Stimulated activated memory B cell treated with anti-CD40 and anti-IgM and Interleukin-4, amounts not matched to agents 10 μg/mL and 1 μg/mL and 100 μg/mL, for 72 hours (primary cell): Measurements from ENCODE around the gene CCDC88C.

ENCODE experiments used
- ATAC-seq: fragments of 150-1000 bp; cut with Tn5 transposase; 2 replicates; pipeline ENCODE4 v1.10.0; 2021
- H3K27ac Mint-ChIP-seq: one replicate; pipeline ENCODE4 v1.8.0; 2022; ENCODE audit warnings: mild to moderate bottlenecking, mixed read lengths
- H3K27me3 Mint-ChIP-seq: one replicate; pipeline ENCODE4 v1.8.0; 2022; ENCODE audit warnings: mixed read lengths
- H3K36me3 Mint-ChIP-seq: one replicate; pipeline ENCODE4 v1.8.0; 2022; ENCODE audit warnings: mixed read lengths
- H3K4me1 Mint-ChIP-seq: one replicate; pipeline ENCODE4 v1.8.0; 2022; ENCODE audit warnings: mixed read lengths
- H3K4me3 Mint-ChIP-seq: one replicate; pipeline ENCODE4 v1.8.0; 2022; ENCODE audit warnings: mild to moderate bottlenecking, moderate library complexity, mixed read lengths
- H3K9me3 Mint-ChIP-seq: one replicate; pipeline ENCODE4 v1.8.0; 2022; ENCODE audit warnings: mixed read lengths

CCDC88C gene

GRCh38 chr14:91381801-91382670 lies 35.6 kb downstream of the CCDC88C start:
- no peak overlapping the region for H3K4me3 Mint-ChIP-seq
- H3K27ac Mint-ChIP-seq: peak overlapping the region; percentile 64
- H3K27me3 Mint-ChIP-seq: no peaks in the 10 kb centered on the region
- no peak for ATAC-seq
- H3K36me3 Mint-ChIP-seq: peaks cover 29% of the 10 kb centered on the region
- H3K9me3 Mint-ChIP-seq: no peaks in the 10 kb centered on the region
- H3K4me1 Mint-ChIP-seq: peaks cover 83% of the 10 kb centered on the region

GRCh38 chr14:91380610-91381371 lies 36.8 kb downstream of the CCDC88C start:
- Mint-ChIP-seq H3K27ac (peak overlapping the region; percentile 64), H3K4me3 (peak overlapping the region; percentile 53), H3K36me3 (peaks cover 29% of the 10 kb centered on the region), H3K9me3 (no peaks in the 10 kb centered on the region), H3K4me1 (peaks cover 96% of the 10 kb centered on the region), H3K27me3 (no peaks in the 10 kb centered on the region)
- peak; percentile 61 for ATAC-seq

GRCh38 chr14:91380123-91380522 lies 37.5 kb downstream of the CCDC88C start:
- Mint-ChIP-seq H3K4me3 (no peak overlapping the region), H3K27me3 (no peaks in the 10 kb centered on the region), H3K4me1 (peaks cover 100% of the 10 kb centered on the region), H3K27ac (peak overlapping the region; percentile 64), H3K9me3 (no peaks in the 10 kb centered on the region), H3K36me3 (peaks cover 30% of the 10 kb centered on the region)
- no peak for ATAC-seq

- H3K4me3 Mint-ChIP-seq: no peak overlapping the region
- H3K36me3 Mint-ChIP-seq: peaks cover 33% of the 10 kb centered on the region
These were observed 38.1 kb downstream of the CCDC88C start for GRCh38 chr14:91379579-91379932.

GRCh38 chr14:91378930-91379578 lies 38.6 kb downstream of the CCDC88C start:
- Mint-ChIP-seq H3K27ac (peak overlapping the region; percentile 94), H3K36me3 (peaks cover 33% of the 10 kb centered on the region), H3K4me3 (no peak overlapping the region), H3K27me3 (no peaks in the 10 kb centered on the region), H3K9me3 (no peaks in the 10 kb centered on the region), H3K4me1 (peaks cover 100% of the 10 kb centered on the region)
- ATAC-seq: no peak

More at GRCh38 chr14:91379579-91379932, 38.1 kb downstream of the CCDC88C start:
- H3K27me3 Mint-ChIP-seq: no peaks in the 10 kb centered on the region
- no peak for ATAC-seq
- H3K27ac Mint-ChIP-seq: peak overlapping the region; percentile 64
- peaks cover 100% of the 10 kb centered on the region for H3K4me1 Mint-ChIP-seq
- no peaks in the 10 kb centered on the region for H3K9me3 Mint-ChIP-seq

GRCh38 chr14:91377700-91378652 lies 39.6 kb downstream of the CCDC88C start:
- H3K4me3 Mint-ChIP-seq: peak overlapping the region; percentile 11
- no peaks in the 10 kb centered on the region for H3K9me3 Mint-ChIP-seq
- peak overlapping the region; percentile 94 for H3K27ac Mint-ChIP-seq
- H3K27me3 Mint-ChIP-seq: no peaks in the 10 kb centered on the region
- peaks cover 28% of the 10 kb centered on the region for H3K36me3 Mint-ChIP-seq
- ATAC-seq: no peak
- H3K4me1 Mint-ChIP-seq: peaks cover 100% of the 10 kb centered on the region

GRCh38 chr14:91376547-91377477 lies 40.8 kb downstream of the CCDC88C start:
- Mint-ChIP-seq H3K36me3 (peaks cover 23% of the 10 kb centered on the region), H3K4me1 (peaks cover 100% of the 10 kb centered on the region), H3K27ac (peak overlapping the region; percentile 94), H3K9me3 (no peaks in the 10 kb centered on the region), H3K27me3 (no peaks in the 10 kb centered on the region), H3K4me3 (peak overlapping the region; percentile 60)
- ATAC-seq: no peak

- H3K27ac Mint-ChIP-seq: peak overlapping the region; percentile 94
- ATAC-seq: no peak
- no peak overlapping the region for H3K4me3 Mint-ChIP-seq
- no peaks in the 10 kb centered on the region for H3K27me3 Mint-ChIP-seq
- peaks cover 16% of the 10 kb centered on the region for H3K36me3 Mint-ChIP-seq
- peaks cover 100% of the 10 kb centered on the region for H3K4me1 Mint-ChIP-seq
- H3K9me3 Mint-ChIP-seq: no peaks in the 10 kb centered on the region
These were observed 41.7 kb downstream of the CCDC88C start for GRCh38 chr14:91375720-91376452.

GRCh38 chr14:91374879-91375702 lies 42.5 kb downstream of the CCDC88C start:
- Mint-ChIP-seq H3K36me3 (peaks cover 16% of the 10 kb centered on the region), H3K4me3 (peak overlapping the region; percentile 30)

GRCh38 chr14:91374287-91374878 lies 43.2 kb downstream of the CCDC88C start:
- ATAC-seq: no peak
- Mint-ChIP-seq H3K4me3 (peak overlapping the region; percentile 62), H3K4me1 (peaks cover 100% of the 10 kb centered on the region), H3K36me3 (peaks cover 16% of the 10 kb centered on the region), H3K9me3 (no peaks in the 10 kb centered on the region), H3K27ac (peak overlapping the region; percentile 94), H3K27me3 (no peaks in the 10 kb centered on the region)

More at GRCh38 chr14:91374879-91375702, 42.5 kb downstream of the CCDC88C start:
- H3K27ac Mint-ChIP-seq: peak overlapping the region; percentile 94
- H3K9me3 Mint-ChIP-seq: no peaks in the 10 kb centered on the region
- ATAC-seq: no peak
- H3K4me1 Mint-ChIP-seq: peaks cover 100% of the 10 kb centered on the region
- H3K27me3 Mint-ChIP-seq: no peaks in the 10 kb centered on the region

GRCh38 chr14:91373591-91374254 lies 43.9 kb downstream of the CCDC88C start:
- Mint-ChIP-seq H3K9me3 (no peaks in the 10 kb centered on the region), H3K36me3 (peaks cover 16% of the 10 kb centered on the region), H3K27ac (peak overlapping the region; percentile 94), H3K27me3 (no peaks in the 10 kb centered on the region), H3K4me3 (peak overlapping the region; percentile 62), H3K4me1 (peaks cover 100% of the 10 kb centered on the region)
- peak; percentile 84 for ATAC-seq
